ENCODE measurements around the gene SVOP.

SVOP gene

GRCh38 chr12:108896817-108897216, 124.1 kb downstream of the SVOP start:
- no peaks in the 10 kb centered on the region for H3K9me3 ChIP-seq (ENCODE audit: low read length)
- no peaks in the 10 kb centered on the region for H3K4me1 ChIP-seq (ENCODE audit: insufficient read depth, low read length)
- H3K9ac ChIP-seq (ENCODE audit: low read length), result no peak overlapping the region

GRCh38 chr12:108896336-108896735, 124.5 kb downstream of the SVOP start:
- H3K9me3 ChIP-seq (ENCODE audit: low read length), result no peaks in the 10 kb centered on the region
- no peaks in the 10 kb centered on the region for H3K36me3 ChIP-seq (ENCODE audit: insufficient read depth, low read length)
- no peak overlapping the region for H3K4me3 ChIP-seq (ENCODE audit: low read depth in 1 of 2, low read length in 2 of 2)
- no peaks in the 10 kb centered on the region for H3K27me3 ChIP-seq (ENCODE audit: control insufficient read depth in 1 of 2, insufficient read depth in 2 of 2, low read length in 2 of 2)
- H3K27ac ChIP-seq (ENCODE audit: low read depth, low read length), result no peak overlapping the region
- no peaks in the 10 kb centered on the region for H3K4me1 ChIP-seq (ENCODE audit: insufficient read depth, low read length)
- no peak overlapping the region for H3K9ac ChIP-seq (ENCODE audit: low read length)

More at GRCh38 chr12:108896817-108897216, 124.1 kb downstream of the SVOP start:
- no peaks in the 10 kb centered on the region for H3K36me3 ChIP-seq (ENCODE audit: insufficient read depth, low read length)
- H3K27me3 ChIP-seq (ENCODE audit: control insufficient read depth in 1 of 2, insufficient read depth in 2 of 2, low read length in 2 of 2), result no peaks in the 10 kb centered on the region
- no peak overlapping the region for H3K4me3 ChIP-seq (ENCODE audit: low read depth in 1 of 2, low read length in 2 of 2)
- H3K27ac ChIP-seq (ENCODE audit: low read depth, low read length), result no peak overlapping the region

- Histone ChIP-seq H3K4me3 (ENCODE audit: low read depth in 1 of 2, low read length in 2 of 2) (no peak overlapping the region), H3K9ac (ENCODE audit: low read length) (no peak overlapping the region), H3K4me1 (ENCODE audit: insufficient read depth, low read length) (no peaks in the 10 kb centered on the region), H3K27ac (ENCODE audit: low read depth, low read length) (no peak overlapping the region), H3K27me3 (ENCODE audit: control insufficient read depth in 1 of 2, insufficient read depth in 2 of 2, low read length in 2 of 2) (no peaks in the 10 kb centered on the region), H3K9me3 (ENCODE audit: low read length) (no peaks in the 10 kb centered on the region), H3K36me3 (ENCODE audit: insufficient read depth, low read length) (no peaks in the 10 kb centered on the region)
Measured at GRCh38 chr12:108895220-108895802, 125.6 kb downstream of the SVOP start.

GRCh38 chr12:108890208-108890607, 130.7 kb downstream of the SVOP start:
- Histone ChIP-seq H3K9ac (ENCODE audit: low read length) (no peak overlapping the region), H3K27me3 (ENCODE audit: control insufficient read depth in 1 of 2, insufficient read depth in 2 of 2, low read length in 2 of 2) (no peaks in the 10 kb centered on the region), H3K4me3 (ENCODE audit: low read depth in 1 of 2, low read length in 2 of 2) (no peak overlapping the region), H3K36me3 (ENCODE audit: insufficient read depth, low read length) (no peaks in the 10 kb centered on the region), H3K27ac (ENCODE audit: low read depth, low read length) (no peak overlapping the region), H3K4me1 (ENCODE audit: insufficient read depth, low read length) (no peaks in the 10 kb centered on the region), H3K9me3 (ENCODE audit: low read length) (no peaks in the 10 kb centered on the region)

GRCh38 chr12:108888031-108888430, 132.8 kb downstream of the SVOP start:
- no peaks in the 10 kb centered on the region for H3K4me1 ChIP-seq (ENCODE audit: insufficient read depth, low read length)
- no peak overlapping the region for H3K27ac ChIP-seq (ENCODE audit: low read depth, low read length)
- no peaks in the 10 kb centered on the region for H3K36me3 ChIP-seq (ENCODE audit: insufficient read depth, low read length)
- no peak overlapping the region for H3K4me3 ChIP-seq (ENCODE audit: low read depth in 1 of 2, low read length in 2 of 2)
- H3K9me3 ChIP-seq (ENCODE audit: low read length), result peaks cover 5% of the 10 kb centered on the region
- no peaks in the 10 kb centered on the region for H3K27me3 ChIP-seq (ENCODE audit: control insufficient read depth in 1 of 2, insufficient read depth in 2 of 2, low read length in 2 of 2)
- no peak overlapping the region for H3K9ac ChIP-seq (ENCODE audit: low read length)

GRCh38 chr12:108886873-108887629, 133.8 kb downstream of the SVOP start:
- H3K9me3 ChIP-seq (ENCODE audit: low read length), result peaks cover 5% of the 10 kb centered on the region
- H3K4me1 ChIP-seq (ENCODE audit: insufficient read depth, low read length), result no peaks in the 10 kb centered on the region
- H3K27ac ChIP-seq (ENCODE audit: low read depth, low read length), result no peak overlapping the region
- H3K27me3 ChIP-seq (ENCODE audit: control insufficient read depth in 1 of 2, insufficient read depth in 2 of 2, low read length in 2 of 2), result no peaks in the 10 kb centered on the region
- H3K36me3 ChIP-seq (ENCODE audit: insufficient read depth, low read length), result no peaks in the 10 kb centered on the region
- H3K4me3 ChIP-seq (ENCODE audit: low read depth in 1 of 2, low read length in 2 of 2), result no peak overlapping the region
- H3K9ac ChIP-seq (ENCODE audit: low read length), result no peak overlapping the region

- Histone ChIP-seq H3K9ac (ENCODE audit: low read length) (no peak overlapping the region), H3K27me3 (ENCODE audit: control insufficient read depth in 1 of 2, insufficient read depth in 2 of 2, low read length in 2 of 2) (no peaks in the 10 kb centered on the region), H3K4me3 (ENCODE audit: low read depth in 1 of 2, low read length in 2 of 2) (no peak overlapping the region), H3K27ac (ENCODE audit: low read depth, low read length) (no peak overlapping the region), H3K9me3 (ENCODE audit: low read length) (peaks cover 5% of the 10 kb centered on the region), H3K36me3 (ENCODE audit: insufficient read depth, low read length) (no peaks in the 10 kb centered on the region), H3K4me1 (ENCODE audit: insufficient read depth, low read length) (no peaks in the 10 kb centered on the region)
Measured at GRCh38 chr12:108884116-108885012, 136.5 kb downstream of the SVOP start.

GRCh38 chr12:108881953-108882352, 138.9 kb downstream of the SVOP start:
- Histone ChIP-seq H3K36me3 (ENCODE audit: insufficient read depth, low read length) (no peaks in the 10 kb centered on the region), H3K9me3 (ENCODE audit: low read length) (peaks cover 5% of the 10 kb centered on the region), H3K4me3 (ENCODE audit: low read depth in 1 of 2, low read length in 2 of 2) (no peak overlapping the region), H3K27me3 (ENCODE audit: control insufficient read depth in 1 of 2, insufficient read depth in 2 of 2, low read length in 2 of 2) (no peaks in the 10 kb centered on the region), H3K4me1 (ENCODE audit: insufficient read depth, low read length) (no peaks in the 10 kb centered on the region), H3K27ac (ENCODE audit: low read depth, low read length) (no peak overlapping the region), H3K9ac (ENCODE audit: low read length) (no peak overlapping the region)

- Histone ChIP-seq H3K4me1 (ENCODE audit: insufficient read depth, low read length) (no peaks in the 10 kb centered on the region), H3K27me3 (ENCODE audit: control insufficient read depth in 1 of 2, insufficient read depth in 2 of 2, low read length in 2 of 2) (no peaks in the 10 kb centered on the region), H3K27ac (ENCODE audit: low read depth, low read length) (no peak within 1 kb of the TSS), H3K4me3 (ENCODE audit: low read depth in 1 of 2, low read length in 2 of 2) (no peak within 1 kb of the TSS), H3K9me3 (ENCODE audit: low read length) (peaks cover 5% of the 10 kb centered on the region), H3K9ac (ENCODE audit: low read length) (no peak within 1 kb of the TSS), H3K36me3 (ENCODE audit: insufficient read depth, low read length) (no peaks in the 10 kb centered on the region)
Measured at GRCh38 chr12:108879615-108880254, 141.1 kb downstream of the SVOP start, which contains the start of gene DAO. Gene DAO, plus strand, starts transcription at chr12:108880092. Its CDS starts 4,915 bp downstream, at chr12:108885007.

- H3K9me3 ChIP-seq (ENCODE audit: low read length), result no peaks in the 10 kb centered on the region
- no peak overlapping the region for H3K4me3 ChIP-seq (ENCODE audit: low read depth in 1 of 2, low read length in 2 of 2)
- no peak overlapping the region for H3K9ac ChIP-seq (ENCODE audit: low read length)
- H3K4me1 ChIP-seq (ENCODE audit: insufficient read depth, low read length), result no peaks in the 10 kb centered on the region
- no peak overlapping the region for H3K27ac ChIP-seq (ENCODE audit: low read depth, low read length)
- H3K27me3 ChIP-seq (ENCODE audit: control insufficient read depth in 1 of 2, insufficient read depth in 2 of 2, low read length in 2 of 2), result no peaks in the 10 kb centered on the region
- H3K36me3 ChIP-seq (ENCODE audit: insufficient read depth, low read length), result no peaks in the 10 kb centered on the region
Measured at GRCh38 chr12:108876550-108876949, 144.3 kb downstream of the SVOP start.
